ENCODE results near the gene ZFYVE28.
"Not testable (repeated sequence)": the region's sequence is repeated elsewhere in the genome, so short reads cannot be mapped to it uniquely, and the experiment has no call there.

The ZFYVE28 gene

GRCh38 chr4:2289311-2289954 is 129.0 kb downstream of the ZFYVE28 start:
- DNase-seq (ENCODE audit: low read depth in 3 of 3), result no peak

GRCh38 chr4:2288051-2288541 is 130.3 kb downstream of the ZFYVE28 start:
- no peak for DNase-seq (ENCODE audit: low read depth in 3 of 3)

GRCh38 chr4:2287594-2287915 is 130.9 kb downstream of the ZFYVE28 start:
- DNase-seq (ENCODE audit: low read depth in 3 of 3), result no peak

GRCh38 chr4:2286904-2287593 is 131.4 kb downstream of the ZFYVE28 start:
- DNase-seq (ENCODE audit: low read depth in 3 of 3), result no peak

- no peak for DNase-seq (ENCODE audit: low read depth in 3 of 3)
Measured at GRCh38 chr4:2285613-2286381, 132.6 kb downstream of the ZFYVE28 start.

- DNase-seq (ENCODE audit: low read depth in 3 of 3), result no peak
Measured at GRCh38 chr4:2284934-2285612, 133.4 kb downstream of the ZFYVE28 start.

- no peak for DNase-seq (ENCODE audit: low read depth in 3 of 3)
Measured at GRCh38 chr4:2284161-2284933, 134.1 kb downstream of the ZFYVE28 start.

- no peak for DNase-seq (ENCODE audit: low read depth in 3 of 3)
Measured at GRCh38 chr4:2283199-2283711, 135.2 kb downstream of the ZFYVE28 start.

GRCh38 chr4:2281575-2282343 is 136.7 kb downstream of the ZFYVE28 start:
- DNase-seq (ENCODE audit: low read depth in 3 of 3), result peak; percentile 24 to 35 (median 28)

GRCh38 chr4:2280531-2281300 is 137.7 kb downstream of the ZFYVE28 start:
- no peak for DNase-seq (ENCODE audit: low read depth in 3 of 3)

- DNase-seq (ENCODE audit: low read depth in 3 of 3), result no peak
Measured at GRCh38 chr4:2277956-2278355, 140.5 kb downstream of the ZFYVE28 start.

GRCh38 chr4:2276581-2277325 is 141.7 kb downstream of the ZFYVE28 start:
- no peak for DNase-seq (ENCODE audit: low read depth in 3 of 3)

- DNase-seq (ENCODE audit: low read depth in 3 of 3), result no peak
Measured at GRCh38 chr4:2275546-2276251, 142.7 kb downstream of the ZFYVE28 start.

GRCh38 chr4:2275044-2275397 is 143.4 kb downstream of the ZFYVE28 start:
- DNase-seq (ENCODE audit: low read depth in 3 of 3), result not testable (repeated sequence)

- DNase-seq (ENCODE audit: low read depth in 3 of 3), result no peak
Measured at GRCh38 chr4:2274320-2275043, 144.0 kb downstream of the ZFYVE28 start.

- no peak for DNase-seq (ENCODE audit: low read depth in 3 of 3)
Measured at GRCh38 chr4:2273657-2274319, 144.7 kb downstream of the ZFYVE28 start.

GRCh38 chr4:2273221-2273620 is 145.2 kb downstream of the ZFYVE28 start:
- DNase-seq (ENCODE audit: low read depth in 3 of 3), result no peak
